Measurements from ENCODE around the gene PTPRH.

PTPRH gene

DNA sequence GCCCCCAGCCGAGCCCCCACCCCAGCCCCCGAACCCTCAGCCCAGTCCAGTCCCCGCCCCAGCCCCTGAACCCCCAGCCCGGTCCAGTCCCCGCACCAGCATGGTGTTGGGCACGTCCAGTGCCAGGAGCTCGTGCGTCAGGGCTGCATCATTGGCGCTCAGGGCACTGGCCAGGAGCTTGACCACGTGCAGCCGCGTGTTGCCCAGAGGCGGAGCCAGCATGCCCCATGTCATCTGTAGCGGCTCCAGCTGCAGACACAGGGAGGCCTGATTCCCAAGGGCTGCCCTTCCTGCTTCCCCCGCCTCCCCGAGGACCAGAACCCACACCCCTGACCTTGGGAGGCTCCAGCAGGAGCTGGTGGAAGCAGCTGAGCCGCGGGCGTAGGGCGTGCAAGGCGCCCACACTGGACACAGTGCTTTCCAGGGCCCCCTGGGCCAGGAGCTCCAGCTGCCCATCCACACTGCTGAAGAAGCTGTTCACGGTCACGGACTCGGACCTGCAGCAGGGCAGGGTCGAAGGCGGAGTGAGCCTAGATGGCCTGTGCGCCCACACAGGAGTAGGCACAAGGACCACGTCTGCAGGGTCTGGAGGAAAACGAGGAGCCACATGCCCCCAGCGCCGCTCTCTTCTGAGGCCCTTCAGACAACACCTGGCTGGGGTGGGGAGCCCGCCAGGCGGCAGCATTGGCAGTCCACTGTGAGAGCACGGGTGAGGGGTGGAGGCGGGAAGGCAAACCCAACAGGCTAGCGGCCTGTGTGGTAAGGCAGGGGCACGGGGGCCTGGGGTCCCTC is 32.0 kb upstream of the PTPRH start:
- Histone ChIP-seq H2AFZ (ENCODE audit: low read depth) (no peak overlapping the region), H3K79me2 (ENCODE audit: insufficient read depth, low read depth) (no peaks in the 10 kb centered on the region), H3K4me1 (ENCODE audit: low read depth, poor library complexity, severe bottlenecking) (peaks cover 4% of the 10 kb centered on the region), H3K9ac (no peak overlapping the region), H3K27ac (no peak overlapping the region), H3K27me3 (ENCODE audit: insufficient read depth, low read depth) (no peaks in the 10 kb centered on the region), H4K20me1 (ENCODE audit: insufficient read depth) (no peaks in the 10 kb centered on the region), H3K36me3 (ENCODE audit: insufficient read depth) (peaks cover 6% of the 10 kb centered on the region; the same call in 1 of the 2 replicates), H3K4me2 (no peak overlapping the region), H3K4me3 (IDR thresholded peaks at IDR 0.05; ENCODE audit: insufficient read depth, low read depth, low read length) (no peak overlapping the region)
- TF ChIP-seq, protein P1, sequence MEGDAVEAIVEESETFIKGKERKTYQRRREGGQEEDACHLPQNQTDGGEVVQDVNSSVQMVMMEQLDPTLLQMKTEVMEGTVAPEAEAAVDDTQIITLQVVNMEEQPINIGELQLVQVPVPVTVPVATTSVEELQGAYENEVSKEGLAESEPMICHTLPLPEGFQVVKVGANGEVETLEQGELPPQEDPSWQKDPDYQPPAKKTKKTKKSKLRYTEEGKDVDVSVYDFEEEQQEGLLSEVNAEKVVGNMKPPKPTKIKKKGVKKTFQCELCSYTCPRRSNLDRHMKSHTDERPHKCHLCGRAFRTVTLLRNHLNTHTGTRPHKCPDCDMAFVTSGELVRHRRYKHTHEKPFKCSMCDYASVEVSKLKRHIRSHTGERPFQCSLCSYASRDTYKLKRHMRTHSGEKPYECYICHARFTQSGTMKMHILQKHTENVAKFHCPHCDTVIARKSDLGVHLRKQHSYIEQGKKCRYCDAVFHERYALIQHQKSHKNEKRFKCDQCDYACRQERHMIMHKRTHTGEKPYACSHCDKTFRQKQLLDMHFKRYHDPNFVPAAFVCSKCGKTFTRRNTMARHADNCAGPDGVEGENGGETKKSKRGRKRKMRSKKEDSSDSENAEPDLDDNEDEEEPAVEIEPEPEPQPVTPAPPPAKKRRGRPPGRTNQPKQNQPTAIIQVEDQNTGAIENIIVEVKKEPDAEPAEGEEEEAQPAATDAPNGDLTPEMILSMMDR (conservative IDR thresholded peaks at IDR 0.05; ENCODE audit: low read depth, low read length) = no peak

DNA sequence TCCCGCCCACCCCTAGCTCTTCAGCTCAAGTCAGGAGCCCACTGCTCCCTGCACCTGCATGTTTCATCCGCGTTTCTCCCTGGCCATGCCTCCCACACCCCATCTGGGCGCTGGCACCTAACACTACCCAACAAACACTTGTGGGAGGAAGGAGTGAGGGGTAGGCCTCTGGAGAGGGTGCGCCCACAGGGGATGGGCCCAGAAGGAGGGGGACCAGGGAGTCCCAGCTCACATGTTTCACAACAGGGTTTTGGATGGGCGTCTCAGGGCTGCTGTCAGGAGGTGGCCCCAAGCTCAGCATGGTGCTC is 31.4 kb upstream of the PTPRH start:
- no peak overlapping the region for H3K9ac ChIP-seq
- H3K27me3 ChIP-seq (ENCODE audit: insufficient read depth, low read depth) = no peaks in the 10 kb centered on the region
- peaks cover 10% of the 10 kb centered on the region; the same call in 1 of the 2 replicates for H3K36me3 ChIP-seq (ENCODE audit: insufficient read depth)

DNA sequence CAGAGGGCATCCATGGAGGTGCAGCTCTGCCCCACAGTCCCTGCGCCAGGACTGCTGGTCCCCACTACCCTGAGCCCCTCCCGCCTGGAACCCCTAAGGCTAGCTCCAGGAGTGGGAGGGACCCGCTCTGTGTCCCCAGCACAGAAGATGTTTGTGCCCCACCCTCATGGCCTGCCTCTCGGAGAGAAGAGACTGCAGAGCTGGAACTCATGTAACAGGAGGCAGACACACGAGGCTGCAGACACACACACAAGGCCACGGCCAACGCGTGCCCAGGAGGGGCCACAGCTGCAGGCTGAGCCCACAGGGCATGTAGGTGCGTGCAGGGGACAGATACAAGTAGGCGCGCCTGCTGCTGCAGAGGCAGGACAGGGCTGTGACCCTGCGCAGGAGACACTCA is 29.7 kb upstream of the PTPRH start:
- no peak overlapping the region for H3K4me2 ChIP-seq
- H3K79me2 ChIP-seq (ENCODE audit: insufficient read depth, low read depth) = no peaks in the 10 kb centered on the region
- peaks cover 4% of the 10 kb centered on the region for H3K4me1 ChIP-seq (ENCODE audit: low read depth, poor library complexity, severe bottlenecking)
- no peaks in the 10 kb centered on the region for H4K20me1 ChIP-seq (ENCODE audit: insufficient read depth)
- peaks cover 10% of the 10 kb centered on the region; the same call in 1 of the 2 replicates for H3K36me3 ChIP-seq (ENCODE audit: insufficient read depth)
- H3K9ac ChIP-seq = no peak overlapping the region
- no peak overlapping the region for H3K27ac ChIP-seq
- no peaks in the 10 kb centered on the region for H3K27me3 ChIP-seq (ENCODE audit: insufficient read depth, low read depth)
- H3K4me3 ChIP-seq (IDR thresholded peaks at IDR 0.05; ENCODE audit: insufficient read depth, low read depth, low read length) = no peak overlapping the region
- H2AFZ ChIP-seq (ENCODE audit: low read depth) = no peak overlapping the region
- TF ChIP-seq, protein P1 (conservative IDR thresholded peaks at IDR 0.05; ENCODE audit: low read depth, low read length) = no peak

More for the DNA sequence above, 31.4 kb upstream of the PTPRH start:
- Histone ChIP-seq H3K4me2 (no peak overlapping the region), H3K4me1 (ENCODE audit: low read depth, poor library complexity, severe bottlenecking) (peaks cover 4% of the 10 kb centered on the region), H4K20me1 (ENCODE audit: insufficient read depth) (no peaks in the 10 kb centered on the region), H3K79me2 (ENCODE audit: insufficient read depth, low read depth) (no peaks in the 10 kb centered on the region), H3K27ac (no peak overlapping the region), H3K4me3 (IDR thresholded peaks at IDR 0.05; ENCODE audit: insufficient read depth, low read depth, low read length) (no peak overlapping the region), H2AFZ (ENCODE audit: low read depth) (no peak overlapping the region)
- TF ChIP-seq, protein P1 (conservative IDR thresholded peaks at IDR 0.05; ENCODE audit: low read depth, low read length) = no peak

DNA sequence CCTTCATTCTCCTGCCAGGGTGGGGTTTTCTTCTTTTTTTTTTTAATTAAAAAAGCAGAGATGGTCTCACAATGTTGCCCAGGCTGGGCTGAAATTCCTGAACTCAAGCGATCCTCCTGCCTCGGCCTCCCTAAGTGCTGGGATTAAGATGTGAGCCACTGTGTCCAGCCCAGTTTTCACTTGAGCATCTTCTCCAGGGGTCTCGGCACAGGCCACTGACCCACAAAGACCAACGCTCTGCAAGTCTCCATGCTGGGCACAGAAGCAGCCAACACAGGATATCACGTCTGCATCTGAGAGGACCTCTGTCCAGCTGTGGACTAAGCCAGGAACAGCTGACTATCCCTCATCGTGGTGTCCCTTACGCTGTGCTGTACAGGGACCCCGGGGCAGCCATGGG is 28.7 kb upstream of the PTPRH start:
- Histone ChIP-seq H2AFZ (ENCODE audit: low read depth) (no peak overlapping the region), H4K20me1 (ENCODE audit: insufficient read depth) (no peaks in the 10 kb centered on the region), H3K27me3 (ENCODE audit: insufficient read depth, low read depth) (no peaks in the 10 kb centered on the region), H3K4me2 (no peak overlapping the region), H3K36me3 (ENCODE audit: insufficient read depth) (peaks cover 10% of the 10 kb centered on the region; the same call in 1 of the 2 replicates), H3K4me3 (IDR thresholded peaks at IDR 0.05; ENCODE audit: insufficient read depth, low read depth, low read length) (no peak overlapping the region), H3K4me1 (ENCODE audit: low read depth, poor library complexity, severe bottlenecking) (peaks cover 4% of the 10 kb centered on the region), H3K9ac (no peak overlapping the region), H3K27ac (no peak overlapping the region), H3K79me2 (ENCODE audit: insufficient read depth, low read depth) (no peaks in the 10 kb centered on the region)
- TF ChIP-seq, protein P1 (conservative IDR thresholded peaks at IDR 0.05; ENCODE audit: low read depth, low read length) = no peak

Data from KMS-11 (cell line).